Measurements from ENCODE around the gene SLC25A34.

GRCh38 chr1:15738416-15739113 lies 2.5 kb downstream of the SLC25A34 start:
- TF ChIP-seq CTCF (IDR thresholded peaks at IDR 0.05) (no peak), USF2 (IDR thresholded peaks at IDR 0.05; ENCODE audit: borderline replicate concordance, low read depth, low read length) (no peak), YY1 (IDR thresholded peaks at IDR 0.05; ENCODE audit: low read depth) (no peak), TAF1 (IDR thresholded peaks at IDR 0.05; ENCODE audit: borderline replicate concordance, low read depth, low read length) (no peak), USF1 (IDR thresholded peaks at IDR 0.05; ENCODE audit: borderline replicate concordance, low read depth) (no peak), GABPA (IDR thresholded peaks at IDR 0.05; ENCODE audit: low read depth) (no peak), EZH2phosphoT487 (IDR thresholded peaks at IDR 0.05; ENCODE audit: borderline replicate concordance, low read depth) (no peak), POLR2AphosphoS5 (IDR thresholded peaks at IDR 0.05; ENCODE audit: low read depth, low read length) (no peak)
- TF ChIP-seq, protein P1, sequence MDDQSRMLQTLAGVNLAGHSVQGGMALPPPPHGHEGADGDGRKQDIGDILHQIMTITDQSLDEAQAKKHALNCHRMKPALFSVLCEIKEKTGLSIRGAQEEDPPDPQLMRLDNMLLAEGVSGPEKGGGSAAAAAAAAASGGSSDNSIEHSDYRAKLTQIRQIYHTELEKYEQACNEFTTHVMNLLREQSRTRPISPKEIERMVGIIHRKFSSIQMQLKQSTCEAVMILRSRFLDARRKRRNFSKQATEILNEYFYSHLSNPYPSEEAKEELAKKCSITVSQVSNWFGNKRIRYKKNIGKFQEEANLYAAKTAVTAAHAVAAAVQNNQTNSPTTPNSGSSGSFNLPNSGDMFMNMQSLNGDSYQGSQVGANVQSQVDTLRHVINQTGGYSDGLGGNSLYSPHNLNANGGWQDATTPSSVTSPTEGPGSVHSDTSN (IDR thresholded peaks at IDR 0.05), result no peak

Measured in SK-N-SH (cell line).